WTC11 (cell line): ENCODE results near the gene CPT2. TPM values are rescaled to one million over a fixed set of nuclear protein-coding genes. Genes with fewer than 3 reads are reported as not detected.
A peak's percentile ranks its signal among the peaks of the same experiment; 100 is the strongest.

ENCODE experiments used
- ATAC-seq: fragments of 200-7000 bp; cut with Tn5 transposase; 2 replicates; pipeline ENCODE4 v1.10.0; 2021; ENCODE audit warnings: mild to moderate bottlenecking, moderate library complexity
- CTCF ChIA-PET: fragments of 300-600 bp; sonication (Branson Sonifier 250); formaldehyde crosslinking; loops from one replicate; lab custom pipeline; 2021; ENCODE audit warnings: antibody characterized with exemption; lab: Charles Lee
- POLR2A ChIA-PET: fragments of 350-600 bp; sonication (Branson Sonifier 250); formaldehyde crosslinking; loops from one replicate; lab custom pipeline; 2021; ENCODE audit warnings: antibody characterized with exemption; lab: Charles Lee
- DNase-seq: peaks from one replicate; pipeline ENCODE4 v3.0.0; 2021; ENCODE audit warnings: low spot score
- H3K27ac Mint-ChIP-seq: 2 replicates; pipeline ENCODE4 v1.8.0; 2021; ENCODE audit warnings: mixed read lengths
- H3K27me3 Mint-ChIP-seq: 2 replicates; pipeline ENCODE4 v1.8.0; 2021; ENCODE audit warnings: low read depth, mild to moderate bottlenecking, moderate library complexity, mixed read lengths
- H3K36me3 Mint-ChIP-seq: 2 replicates; pipeline ENCODE4 v1.8.0; 2021; ENCODE audit warnings: mixed read lengths
- H3K4me1 Mint-ChIP-seq: 2 replicates; pipeline ENCODE4 v1.8.0; 2022; ENCODE audit warnings: mixed read lengths
- H3K4me3 Mint-ChIP-seq: 2 replicates; pipeline ENCODE4 v1.8.0; 2021; ENCODE audit warnings: mild to moderate bottlenecking, moderate library complexity, mixed read lengths
- H3K9me3 Mint-ChIP-seq: 2 replicates; pipeline ENCODE4 v1.8.0; 2021; ENCODE audit warnings: mixed read lengths
- AR ChIP-seq: fragments of 250-450 bp; sonication (Bioruptor Pico); IDR thresholded peaks from 2 replicates; pipeline ENCODE4 v1.9.0; 2021; ENCODE audit warnings: mild to moderate bottlenecking
- ATF1 ChIP-seq: sonication (generic); formaldehyde crosslinking; IDR thresholded peaks from 2 replicates; pipeline ENCODE4 v1.8.1; 2023; ENCODE audit warnings: mild to moderate bottlenecking, moderate library complexity, missing genetic modification reagents
- ATF3 ChIP-seq: sonication (generic); formaldehyde crosslinking; conservative IDR thresholded peaks from 2 replicates; pipeline ENCODE4 v1.8.1; 2022; ENCODE audit warnings: mild to moderate bottlenecking, missing genetic modification reagents
- E2F1 ChIP-seq: sonication (generic); formaldehyde crosslinking; IDR thresholded peaks from 2 replicates; pipeline ENCODE4 v1.8.0; 2022; ENCODE audit warnings: mild to moderate bottlenecking, missing genetic modification reagents
- EMX1 ChIP-seq: fragments of 250-450 bp; sonication (Bioruptor Pico); IDR thresholded peaks from 2 replicates; pipeline ENCODE4 v1.8.0; 2021; ENCODE audit warnings: mild to moderate bottlenecking
- ERG ChIP-seq: fragments of 250-450 bp; sonication (Bioruptor Pico); IDR thresholded peaks from 2 replicates; pipeline ENCODE4 v1.8.0; 2021; ENCODE audit warnings: mild to moderate bottlenecking
- ETV6 ChIP-seq: sonication (generic); formaldehyde crosslinking; IDR thresholded peaks from 2 replicates; pipeline ENCODE4 v1.8.1; 2022; ENCODE audit warnings: mild to moderate bottlenecking, missing genetic modification reagents
- IRF1 ChIP-seq: sonication (generic); formaldehyde crosslinking; IDR thresholded peaks from 2 replicates; pipeline ENCODE4 v1.8.0; 2023; ENCODE audit warnings: missing genetic modification reagents
- MAX ChIP-seq: sonication (generic); formaldehyde crosslinking; IDR thresholded peaks from 2 replicates; pipeline ENCODE4 v1.8.0; 2022; ENCODE audit warnings: mild to moderate bottlenecking, missing genetic modification reagents
- RORB ChIP-seq: fragments of 250-450 bp; sonication (Bioruptor Pico); IDR thresholded peaks from 2 replicates; pipeline ENCODE4 v1.9.0; 2021; ENCODE audit warnings: mild to moderate bottlenecking
- STAT6 ChIP-seq: sonication (generic); formaldehyde crosslinking; conservative IDR thresholded peaks from 2 replicates; pipeline ENCODE4 v1.8.1; 2023; ENCODE audit warnings: mild to moderate bottlenecking, low read depth, missing genetic modification reagents, moderate library complexity
- TCF7 ChIP-seq: sonication (generic); formaldehyde crosslinking; IDR thresholded peaks from 2 replicates; pipeline ENCODE4 v1.8.0; 2022; ENCODE audit warnings: mild to moderate bottlenecking, low read depth, missing genetic modification reagents, moderate library complexity
- TP53 ChIP-seq: sonication (generic); formaldehyde crosslinking; IDR thresholded peaks from 2 replicates; pipeline ENCODE4 v1.8.1; 2023; ENCODE audit warnings: mild to moderate bottlenecking, missing genetic modification reagents
- USF1 ChIP-seq: sonication (generic); formaldehyde crosslinking; IDR thresholded peaks from 2 replicates; pipeline ENCODE4 v1.8.0; 2022; ENCODE audit warnings: mild to moderate bottlenecking, missing genetic modification reagents
- ZNF232 ChIP-seq: sonication (generic); formaldehyde crosslinking; IDR thresholded peaks from 2 replicates; pipeline ENCODE4 v1.8.0; 2022; ENCODE audit warnings: mild to moderate bottlenecking, missing genetic modification reagents
- ZNF263 ChIP-seq: sonication (generic); formaldehyde crosslinking; IDR thresholded peaks from 2 replicates; pipeline ENCODE4 v1.8.1; 2022; ENCODE audit warnings: low read depth, mild to moderate bottlenecking, moderate library complexity, missing genetic modification reagents
- ZNF317 ChIP-seq: sonication (generic); formaldehyde crosslinking; IDR thresholded peaks from 2 replicates; pipeline ENCODE4 v1.8.1; 2023; ENCODE audit warnings: low read depth, mild to moderate bottlenecking, moderate library complexity, missing genetic modification reagents, borderline replicate concordance
- total RNA-seq: library from RNA; stranded (reverse); gene quantifications from 3 replicates; pipeline ENCODE4 v1.2.3, GENCODE V29; 2021

The CPT2 gene
- total RNA-seq, 1 experiment from 2014 or later, result 33.7 TPM

- TF ChIP-seq ATF1 (CRISPR knock-in tag) (no peak), USF1 (CRISPR knock-in tag) (no peak), MAX (CRISPR knock-in tag) (no peak), TCF7 (CRISPR knock-in tag) (no peak), ZNF317 (no peak), ETV6 (CRISPR knock-in tag) (no peak), ERG (no peak), ATF3 (CRISPR knock-in tag) (no peak)
Observed at GRCh38 chr1:53195246-53196016, 1.2 kb upstream of the CPT2 start (continued).

- peak overlapping the region; percentile 86; the same call in 1 of the 2 replicates for H3K27ac Mint-ChIP-seq
- no peak for TF ChIP-seq ZNF263
- TF ChIP-seq ZNF232 (CRISPR knock-in tag), result no peak
- no peak for TF ChIP-seq STAT6 (CRISPR knock-in tag)
- no peak for TF ChIP-seq AR (CRISPR knock-in tag)
- TF ChIP-seq ETV6 (CRISPR knock-in tag), result no peak
- TF ChIP-seq E2F1 (CRISPR knock-in tag), result no peak
- TF ChIP-seq EMX1 (CRISPR knock-in tag), result no peak
- no peak for TF ChIP-seq TP53 (CRISPR knock-in tag)
- TF ChIP-seq RORB (CRISPR knock-in tag), result no peak
- no peak for TF ChIP-seq IRF1 (CRISPR knock-in tag)
- DNase-seq (no peak), ATAC-seq (no peak)
- peaks cover 5% of the 10 kb centered on the region; the same call in 1 of the 2 replicates for H3K36me3 Mint-ChIP-seq
- peaks cover 20% of the 10 kb centered on the region for H3K4me1 Mint-ChIP-seq
- CTCF ChIA-PET, result interaction anchor here (1.0 to 2.4 kb wide), 5 partner anchors 10 to 291 kb away, joined by 3 to 13 read pairs (median 4); no protein-coding TSS in a partner anchor
- H3K27me3 Mint-ChIP-seq, result peaks cover 23% of the 10 kb centered on the region
- POLR2A ChIA-PET, result no interaction called here
- H3K4me3 Mint-ChIP-seq, result peak overlapping the region; percentile 93
- H3K9me3 Mint-ChIP-seq, result no peaks in the 10 kb centered on the region
Observed at GRCh38 chr1:53196017-53196484, 573 bp upstream of the CPT2 start.
